ENCODE data around the gene TM9SF2. TPM values are rescaled to one million over a fixed set of nuclear protein-coding genes. Genes with fewer than 3 reads are reported as not detected.
"Not testable (repeated sequence)": the region's sequence is repeated elsewhere in the genome, so short reads cannot be mapped to it uniquely, and the experiment has no call there.

TM9SF2 gene
- total RNA-seq, 2 experiments from 2014 or later: 51.8 to 53.4 TPM

- Mint-ChIP-seq H3K4me1 (peaks cover 17% of the 10 kb centered on the region), H3K9me3 (ENCODE audit: low read depth) (no peaks in the 10 kb centered on the region), H3K27me3 (no peaks in the 10 kb centered on the region), H3K4me3 (no peak overlapping the region), H3K27ac (no peak overlapping the region), H3K36me3 (ENCODE audit: low read depth) (peaks cover 50% of the 10 kb centered on the region)
- DNase-seq (no peak), ATAC-seq (no peak)
- intact Hi-C loops (cut with DNase I, micrococcal nuclease): no loop called here
- CTCF ChIA-PET: interaction anchor here (0.6 to 1.2 kb wide), 4 partner anchors 17 to 141 kb away, joined by 3 to 6 read pairs (median 4); no protein-coding TSS in a partner anchor
- POLR2A ChIA-PET: no interaction called here
Observed at GRCh38 chr13:99558570-99559180, 57.4 kb downstream of the TM9SF2 start.

DNA sequence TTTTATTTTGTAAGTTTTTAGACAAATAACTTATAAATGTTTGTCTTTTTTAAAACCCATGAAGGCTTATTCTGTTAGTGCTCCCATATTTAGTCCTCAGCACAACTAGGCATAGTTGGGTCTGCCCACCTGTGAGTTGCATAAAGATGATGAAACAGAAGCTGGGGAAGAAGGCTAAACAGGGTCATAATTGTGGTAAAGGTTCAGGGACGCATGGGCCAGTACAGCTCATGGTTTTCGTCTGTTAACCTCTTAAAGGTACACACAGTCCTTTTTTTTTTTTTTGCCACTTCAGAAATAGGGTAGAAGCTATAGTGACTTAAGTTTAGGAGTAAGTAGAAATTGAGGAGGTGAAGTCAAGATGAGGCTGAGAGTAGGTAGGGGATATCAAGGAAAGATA, 58.3 kb downstream of the TM9SF2 start:
- no peaks in the 10 kb centered on the region for H3K27me3 Mint-ChIP-seq
- ChIA-PET POLR2A (no interaction called here), CTCF (interaction anchor here (0.6 to 1.2 kb wide), 3 partner anchors 16 to 140 kb away, joined by 3 to 6 read pairs (median 3); no protein-coding TSS in a partner anchor)
- intact Hi-C loops (cut with DNase I, micrococcal nuclease): no loop called here
- no peak overlapping the region for H3K4me3 Mint-ChIP-seq
- no peaks in the 10 kb centered on the region for H3K9me3 Mint-ChIP-seq (ENCODE audit: low read depth)
- H3K4me1 Mint-ChIP-seq: peaks cover 17% of the 10 kb centered on the region
- ATAC-seq (no peak), DNase-seq (no peak)
- H3K36me3 Mint-ChIP-seq (ENCODE audit: low read depth): peaks cover 51% of the 10 kb centered on the region
- H3K27ac Mint-ChIP-seq: no peak overlapping the region

DNA sequence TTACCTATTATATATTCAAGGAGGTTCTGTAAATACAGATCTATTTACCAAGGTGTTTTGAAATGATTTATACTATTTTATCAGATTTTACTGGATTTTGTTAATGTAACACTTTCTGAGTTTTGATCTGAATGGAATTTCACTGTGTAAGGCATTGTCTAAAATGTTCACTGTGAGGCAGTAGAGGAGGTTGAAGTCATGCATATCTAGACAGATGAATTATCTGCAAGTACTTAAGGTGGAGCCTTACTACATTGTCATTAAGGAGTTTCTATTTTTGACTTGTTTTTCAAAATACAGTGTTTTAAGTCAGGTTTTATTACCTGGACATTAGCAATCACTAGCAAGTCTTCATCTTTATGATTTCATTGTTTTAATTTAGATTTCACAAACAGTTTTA, 62.1 kb downstream of the TM9SF2 start:
- Mint-ChIP-seq H3K36me3 (ENCODE audit: low read depth) (peaks cover 35% of the 10 kb centered on the region), H3K27ac (no peak overlapping the region), H3K4me1 (no peaks in the 10 kb centered on the region), H3K4me3 (no peak overlapping the region), H3K9me3 (ENCODE audit: low read depth) (peaks cover 2% of the 10 kb centered on the region), H3K27me3 (no peaks in the 10 kb centered on the region)
- DNase-seq: no peak
- intact Hi-C loops (cut with DNase I, micrococcal nuclease): no loop called here
- POLR2A ChIA-PET: no interaction called here
- CTCF ChIA-PET: no interaction called here
- ATAC-seq: no peak

GRCh38 chr13:99564386-99564785, 63.1 kb downstream of the TM9SF2 start:
- no peak for DNase-seq
- ChIA-PET CTCF (no interaction called here), POLR2A (no interaction called here)
- no peak overlapping the region for H3K27ac Mint-ChIP-seq
- peaks cover 35% of the 10 kb centered on the region for H3K36me3 Mint-ChIP-seq (ENCODE audit: low read depth)
- H3K4me3 Mint-ChIP-seq: no peak overlapping the region
- no peaks in the 10 kb centered on the region for H3K4me1 Mint-ChIP-seq
- H3K9me3 Mint-ChIP-seq (ENCODE audit: low read depth): peaks cover 9% of the 10 kb centered on the region
- intact Hi-C loops (cut with DNase I, micrococcal nuclease): no loop called here
- ATAC-seq: no peak
- H3K27me3 Mint-ChIP-seq: no peaks in the 10 kb centered on the region

DNA sequence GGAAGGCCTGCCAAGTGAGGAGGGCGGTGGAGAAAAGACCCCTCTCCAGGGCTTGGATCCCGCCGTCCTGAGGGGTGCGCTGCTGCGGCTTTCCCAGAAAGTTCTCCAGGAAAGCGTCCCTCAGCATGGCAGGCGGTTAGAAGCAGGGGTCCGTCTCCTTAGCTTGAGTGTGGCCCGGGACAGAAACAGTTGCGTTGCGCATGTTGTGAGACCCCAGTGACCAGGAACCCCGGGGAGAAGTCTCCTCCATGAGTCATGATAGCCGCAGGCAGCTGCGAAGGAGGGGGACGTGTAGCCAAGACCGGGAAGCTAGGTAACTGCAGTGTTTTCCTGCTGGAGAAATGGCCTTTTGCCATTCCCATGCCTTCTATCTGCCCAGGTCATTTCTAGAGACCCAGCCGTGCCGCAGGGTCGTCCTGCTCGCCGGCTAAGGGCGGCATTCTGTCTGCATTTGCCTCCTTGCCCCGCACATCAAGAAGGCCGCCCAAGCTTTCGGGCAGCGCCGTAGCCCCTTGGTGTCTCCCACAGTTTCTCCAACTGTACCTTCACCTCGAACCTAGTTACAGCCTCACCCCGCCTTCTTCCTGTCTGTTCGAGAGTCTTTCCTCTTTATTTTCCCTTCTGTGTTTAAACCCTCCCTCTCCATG, 64.3 kb downstream of the TM9SF2 start:
- POLR2A ChIA-PET: no interaction called here
- intact Hi-C loops (cut with DNase I, micrococcal nuclease): no loop called here
- CTCF ChIA-PET: interaction anchor here (0.6 kb wide), 1 partner anchor 21 kb away, joined by 4 read pairs; no protein-coding TSS in a partner anchor
- no peaks in the 10 kb centered on the region for H3K4me1 Mint-ChIP-seq
- DNase-seq (no peak), ATAC-seq (no peak)
- peaks cover 9% of the 10 kb centered on the region for H3K9me3 Mint-ChIP-seq (ENCODE audit: low read depth)
- H3K27me3 Mint-ChIP-seq: no peaks in the 10 kb centered on the region
- H3K36me3 Mint-ChIP-seq (ENCODE audit: low read depth): peaks cover 30% of the 10 kb centered on the region
- no peak overlapping the region for H3K4me3 Mint-ChIP-seq
- no peak overlapping the region for H3K27ac Mint-ChIP-seq

DNA sequence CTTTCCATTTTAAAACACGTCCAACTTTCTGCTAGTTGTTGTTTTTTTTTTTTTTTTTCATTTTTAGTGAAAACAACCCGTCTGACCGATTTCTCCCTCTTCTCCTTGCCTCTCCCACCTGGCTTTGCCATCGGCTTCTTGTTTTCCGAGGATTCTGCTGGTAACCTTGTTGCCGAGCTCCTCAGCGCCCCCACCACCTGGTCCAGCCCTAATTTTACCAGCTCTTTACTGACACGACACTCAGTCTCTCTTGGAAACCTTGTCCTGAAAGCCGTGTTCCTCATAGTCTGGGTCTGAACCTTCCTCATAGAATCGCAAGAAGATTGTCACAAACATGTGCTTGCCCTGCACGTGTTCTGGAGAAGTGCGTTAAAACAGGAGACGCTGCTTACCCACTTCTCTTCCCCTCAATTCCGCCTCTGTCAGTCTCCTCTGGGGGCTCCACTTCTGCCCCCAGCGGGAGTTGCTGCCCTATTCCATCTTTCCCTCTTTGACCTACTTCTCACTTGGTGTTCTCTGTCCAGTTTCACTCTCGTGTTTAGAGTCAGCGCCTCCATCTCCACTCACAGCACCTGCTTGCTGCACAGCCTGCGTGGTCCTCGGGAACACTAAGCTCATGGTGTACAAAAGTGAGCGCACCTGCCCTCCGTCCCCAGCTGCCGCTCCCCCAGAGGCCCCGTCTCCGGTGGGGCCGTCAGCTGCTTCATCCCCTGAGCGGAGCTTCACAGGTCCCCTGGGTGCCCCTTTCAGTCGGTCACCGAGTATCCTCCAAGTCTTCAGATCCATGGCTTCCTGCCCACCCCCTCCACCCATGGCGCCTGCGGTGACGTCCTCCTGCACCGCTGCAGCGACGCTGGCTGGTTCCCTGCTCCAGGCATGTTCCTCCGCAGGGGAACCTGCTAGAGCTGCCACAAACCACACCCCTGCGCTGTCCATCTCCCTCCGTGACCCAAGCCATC, 65.1 kb downstream of the TM9SF2 start:
- no peaks in the 10 kb centered on the region for H3K27me3 Mint-ChIP-seq
- no peaks in the 10 kb centered on the region for H3K4me1 Mint-ChIP-seq
- intact Hi-C loops (cut with DNase I, micrococcal nuclease): no loop called here
- ChIA-PET CTCF (no interaction called here), POLR2A (no interaction called here)
- ATAC-seq (no peak), DNase-seq (no peak)
- H3K4me3 Mint-ChIP-seq: no peak overlapping the region
- peaks cover 9% of the 10 kb centered on the region for H3K9me3 Mint-ChIP-seq (ENCODE audit: low read depth)
- H3K36me3 Mint-ChIP-seq (ENCODE audit: low read depth): peaks cover 28% of the 10 kb centered on the region
- no peak overlapping the region for H3K27ac Mint-ChIP-seq

GRCh38 chr13:99568901-99569300, 67.6 kb downstream of the TM9SF2 start:
- H3K4me3 Mint-ChIP-seq; H3K27me3 Mint-ChIP-seq; intact Hi-C loops (cut with DNase I, micrococcal nuclease); H3K9me3 Mint-ChIP-seq (ENCODE audit: low read depth); DNase-seq; POLR2A ChIA-PET; H3K27ac Mint-ChIP-seq; H3K4me1 Mint-ChIP-seq; ATAC-seq: not testable (repeated sequence)
- CTCF ChIA-PET: interaction anchor here (0.6 kb wide), 1 partner anchor 408 kb away, joined by 4 read pairs; no protein-coding TSS in a partner anchor
- H3K36me3 Mint-ChIP-seq (ENCODE audit: low read depth): peaks cover 17% of the 10 kb centered on the region

GRCh38 chr13:99572131-99572530, 70.9 kb downstream of the TM9SF2 start:
- Mint-ChIP-seq H3K4me1 (peaks cover 2% of the 10 kb centered on the region), H3K4me3 (no peak overlapping the region), H3K36me3 (ENCODE audit: low read depth) (no peaks in the 10 kb centered on the region), H3K27me3 (no peaks in the 10 kb centered on the region), H3K27ac (no peak overlapping the region), H3K9me3 (ENCODE audit: low read depth) (peaks cover 9% of the 10 kb centered on the region)
- intact Hi-C loops (cut with DNase I, micrococcal nuclease): no loop called here
- DNase-seq (no peak), ATAC-seq (no peak)
- CTCF ChIA-PET: interaction anchor here (1.0 kb wide), 1 partner anchor 9 kb away, joined by 3 read pairs; no protein-coding TSS in a partner anchor
- POLR2A ChIA-PET: no interaction called here

DNA sequence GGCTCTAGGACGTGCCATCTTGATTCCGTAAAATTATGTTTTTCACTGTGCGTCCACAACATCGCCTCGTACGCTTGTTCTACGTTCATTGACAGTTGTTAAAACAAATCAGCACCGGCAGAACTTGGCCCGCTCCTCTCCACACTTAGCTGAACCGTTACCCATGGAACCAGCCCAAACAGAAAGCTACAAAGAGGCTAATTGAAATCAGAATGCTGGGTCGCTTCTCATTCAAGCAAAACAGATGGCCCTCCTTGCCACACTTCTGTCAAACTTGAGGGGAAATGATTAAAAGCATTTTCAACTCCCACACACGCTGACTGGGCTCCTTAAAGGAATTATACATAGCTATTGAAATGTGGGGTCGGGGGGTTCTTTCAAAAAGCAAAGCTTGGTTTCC, 71.6 kb downstream of the TM9SF2 start:
- H3K27me3 Mint-ChIP-seq: no peaks in the 10 kb centered on the region
- ATAC-seq: no peak
- intact Hi-C loops (cut with DNase I, micrococcal nuclease): no loop called here
- H3K27ac Mint-ChIP-seq: no peak overlapping the region
- no peak for DNase-seq
- ChIA-PET POLR2A (no interaction called here), CTCF (interaction anchor here (0.9 to 1.0 kb wide), 2 partner anchors 8 to 13 kb away, joined by 3 read pairs; no protein-coding TSS in a partner anchor)
- H3K4me1 Mint-ChIP-seq: peaks cover 2% of the 10 kb centered on the region
- peaks cover 9% of the 10 kb centered on the region for H3K9me3 Mint-ChIP-seq (ENCODE audit: low read depth)
- no peak overlapping the region for H3K4me3 Mint-ChIP-seq
- no peaks in the 10 kb centered on the region for H3K36me3 Mint-ChIP-seq (ENCODE audit: low read depth)

GRCh38 chr13:99575376-99576120, 74.3 kb downstream of the TM9SF2 start:
- POLR2A ChIA-PET: no interaction called here
- peaks cover 2% of the 10 kb centered on the region for H3K4me1 Mint-ChIP-seq
- no peaks in the 10 kb centered on the region for H3K9me3 Mint-ChIP-seq (ENCODE audit: low read depth)
- no peak overlapping the region for H3K27ac Mint-ChIP-seq
- intact Hi-C loops (cut with DNase I, micrococcal nuclease): no loop called here
- H3K27me3 Mint-ChIP-seq: no peaks in the 10 kb centered on the region
- no peak overlapping the region for H3K4me3 Mint-ChIP-seq
- ATAC-seq: no peak
- H3K36me3 Mint-ChIP-seq (ENCODE audit: low read depth): no peaks in the 10 kb centered on the region
- CTCF ChIA-PET: interaction anchor here (1.0 kb wide), 1 partner anchor 17 kb away, joined by 4 read pairs; no protein-coding TSS in a partner anchor
- no peak for DNase-seq

Measured in activated CD4-positive, alpha-beta T cell treated with anti-CD3 and anti-CD28 coated beads for 36 hours (primary cell).